NCI-H1694 (cell line): ENCODE measurements around the gene SNAI3.
A peak's percentile ranks its signal among the peaks of the same experiment; 100 is the strongest.

ENCODE experiments used
- DNase-seq: peaks from one replicate; lab custom pipeline; 2025; lab: John Stamatoyannopoulos, UW

Gene SNAI3

DNA sequence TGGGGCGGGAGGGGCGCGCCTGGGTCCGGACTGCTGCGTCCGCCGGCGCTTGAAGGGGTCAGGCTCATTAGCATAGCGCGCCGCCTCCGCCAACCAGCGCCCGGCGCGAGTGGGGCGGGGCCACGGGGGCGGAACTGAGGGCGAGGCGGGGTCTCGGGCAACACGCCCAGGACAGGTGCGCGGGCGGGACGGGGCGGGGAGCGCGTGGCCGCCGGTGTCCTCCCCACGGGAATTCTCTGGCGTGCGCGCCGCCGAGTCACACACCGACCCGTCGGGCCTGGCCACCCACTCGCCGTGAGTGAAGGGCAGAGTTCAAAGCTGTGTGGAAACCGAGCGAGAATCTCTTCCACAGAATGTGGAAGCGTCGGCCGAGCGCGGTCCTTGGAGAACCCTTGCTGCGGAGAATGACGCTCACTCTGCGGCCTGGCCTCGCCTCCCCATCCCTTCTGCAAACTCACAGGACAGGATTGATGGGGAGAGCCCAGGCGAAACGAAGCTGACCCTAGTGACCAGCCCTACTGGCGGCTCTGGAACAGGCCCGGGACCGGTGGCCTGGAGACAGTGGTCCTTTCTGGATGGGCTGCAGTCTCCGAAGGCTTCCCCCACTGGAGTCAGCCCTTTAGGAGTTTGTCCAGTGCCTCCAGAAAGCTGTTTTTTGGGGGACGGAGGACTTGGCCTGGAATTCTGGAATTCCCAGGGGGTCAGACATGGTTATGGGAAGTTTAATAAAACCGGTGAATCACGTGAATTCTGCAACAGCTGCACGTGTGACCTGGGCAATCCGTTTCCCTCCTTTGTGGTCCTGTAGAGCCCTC, at the start of gene SNAI3:
SNAI3 (minus strand) TSS at position 69 of the 815 bp plus-strand sequence. CDS start 101 bp downstream, outside the sequence.
- DNase-seq, result no peak

DNA sequence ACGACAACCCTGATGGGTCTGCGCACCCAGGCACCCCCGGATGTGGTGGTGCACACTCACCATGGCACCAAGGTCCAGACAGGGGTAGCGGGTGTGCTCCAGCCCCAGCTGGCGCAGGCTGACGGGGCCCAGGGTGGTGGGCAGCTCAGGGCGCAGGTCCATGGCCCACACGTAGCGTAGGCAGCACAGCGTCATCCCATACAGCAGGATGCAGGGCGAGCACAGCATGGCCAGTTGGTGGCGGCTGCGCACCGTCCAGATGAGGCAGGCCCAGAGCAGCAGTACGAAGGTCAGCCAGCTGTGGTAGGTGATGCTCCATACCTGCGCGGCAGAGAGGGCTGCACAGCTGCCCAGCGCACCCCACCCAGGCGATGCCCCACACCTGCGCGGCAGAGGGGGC, 49.8 kb upstream of the SNAI3 start:
- DNase-seq, result no peak

DNA sequence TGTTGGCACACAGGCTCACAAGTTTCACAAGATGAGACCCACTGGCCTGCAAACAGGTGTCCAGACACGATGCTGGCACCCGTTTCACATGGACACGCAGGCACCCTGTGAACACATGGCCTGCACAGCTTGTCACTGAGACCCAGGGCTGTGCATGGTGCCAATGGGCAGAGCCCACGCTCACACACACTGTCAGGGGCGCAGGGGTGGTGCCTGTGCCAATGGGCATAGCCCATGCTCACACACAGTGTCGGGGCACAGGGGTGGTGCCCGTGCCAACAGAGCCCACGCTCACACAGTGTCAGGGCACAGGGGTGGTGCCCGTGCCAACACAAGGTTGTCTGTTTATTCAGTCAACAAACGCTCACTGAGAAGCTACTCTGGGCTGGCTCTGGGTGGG, 49.3 kb upstream of the SNAI3 start:
- no peak for DNase-seq

DNA sequence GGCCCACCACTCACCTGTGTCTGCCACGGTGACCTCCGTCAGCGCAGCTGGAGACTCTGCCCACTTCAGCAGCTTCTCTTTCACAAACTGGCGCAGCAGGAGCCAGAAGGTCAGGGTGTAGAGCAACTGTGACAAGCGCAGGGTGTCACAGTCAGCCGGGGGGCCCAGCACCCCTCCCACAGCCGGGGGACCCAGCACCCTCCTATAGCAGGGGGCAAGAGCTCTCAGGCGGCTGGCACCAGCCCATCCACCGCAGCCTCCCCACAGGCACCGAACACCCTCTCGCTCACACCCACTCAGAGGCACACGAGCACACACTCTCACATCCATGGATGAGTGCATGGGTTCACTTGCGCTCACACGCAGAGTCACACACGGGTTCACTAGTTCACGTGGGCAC, 48.8 kb upstream of the SNAI3 start:
- no peak for DNase-seq

DNA sequence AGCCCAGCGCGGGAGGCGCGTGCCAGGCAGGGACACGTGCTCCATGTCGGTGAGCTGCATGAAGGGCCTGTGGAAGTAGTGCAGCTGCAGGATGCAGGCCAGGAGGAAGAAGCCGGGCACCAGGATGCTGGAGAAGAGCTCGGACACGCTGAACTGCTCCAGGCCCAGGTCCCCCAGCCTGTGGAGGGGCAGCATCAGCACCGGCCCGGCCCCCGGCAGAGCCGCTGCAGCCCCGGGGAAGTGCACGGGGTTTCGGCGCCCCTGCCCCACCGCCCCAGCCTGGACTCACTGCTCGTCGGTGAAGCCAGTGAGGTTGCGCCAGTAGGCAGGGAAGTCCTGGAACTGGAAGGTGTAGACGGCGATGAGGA, 48.0 kb upstream of the SNAI3 start:
- DNase-seq, result no peak

DNA sequence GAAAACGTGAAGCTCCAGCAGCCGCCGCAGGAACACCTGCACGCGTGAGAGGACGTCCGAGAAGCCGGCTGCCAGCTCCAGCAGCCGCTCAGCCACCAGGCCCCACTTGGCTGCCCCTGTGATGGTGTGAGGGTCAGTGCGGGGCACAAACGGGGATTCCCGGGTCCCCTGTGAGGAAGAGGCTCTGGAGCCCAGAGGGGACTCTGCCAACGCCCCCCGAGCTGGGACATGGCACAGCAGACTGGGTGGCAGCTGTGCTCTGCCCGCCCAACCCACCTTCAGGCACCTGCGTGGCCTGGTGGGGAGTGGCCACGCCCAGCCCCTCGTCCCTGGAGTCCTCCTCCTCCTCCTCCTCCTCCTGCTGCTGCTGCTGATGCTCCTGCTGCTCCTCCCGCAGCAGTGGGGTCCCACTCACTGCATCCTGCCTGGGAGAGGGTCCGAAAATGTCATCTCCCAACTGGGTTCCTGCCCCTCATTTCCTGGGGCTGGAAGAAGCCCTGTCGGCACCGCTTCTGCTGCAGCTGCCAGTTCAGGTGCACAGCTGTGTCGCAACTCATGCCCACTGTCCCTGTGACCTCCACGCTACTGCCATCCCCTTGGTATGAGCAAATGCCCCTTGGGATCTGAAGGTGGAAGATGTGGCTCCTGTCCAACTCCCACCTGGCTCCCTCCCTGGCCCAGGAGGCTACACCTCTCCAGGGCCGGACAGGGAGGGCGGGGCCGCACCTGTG, 47.5 kb upstream of the SNAI3 start:
- DNase-seq, result no peak

DNA sequence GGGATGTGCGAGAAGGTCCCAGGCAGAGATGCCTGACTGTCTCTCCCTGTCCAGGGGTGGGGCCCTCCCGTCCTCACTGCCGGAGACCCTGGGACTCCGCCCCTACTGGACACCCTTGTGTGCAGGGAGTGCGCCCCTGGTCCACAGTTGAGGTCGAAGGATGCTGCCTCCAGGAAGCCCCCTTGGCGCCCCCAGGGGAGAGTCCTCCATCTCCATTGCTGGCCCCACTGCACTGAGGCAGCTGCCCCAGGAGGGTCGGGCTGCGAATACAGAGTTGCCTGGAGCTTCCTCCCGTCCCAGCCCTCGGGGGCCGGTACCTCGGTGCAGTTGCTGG, 46.6 kb upstream of the SNAI3 start:
- no peak for DNase-seq

DNA sequence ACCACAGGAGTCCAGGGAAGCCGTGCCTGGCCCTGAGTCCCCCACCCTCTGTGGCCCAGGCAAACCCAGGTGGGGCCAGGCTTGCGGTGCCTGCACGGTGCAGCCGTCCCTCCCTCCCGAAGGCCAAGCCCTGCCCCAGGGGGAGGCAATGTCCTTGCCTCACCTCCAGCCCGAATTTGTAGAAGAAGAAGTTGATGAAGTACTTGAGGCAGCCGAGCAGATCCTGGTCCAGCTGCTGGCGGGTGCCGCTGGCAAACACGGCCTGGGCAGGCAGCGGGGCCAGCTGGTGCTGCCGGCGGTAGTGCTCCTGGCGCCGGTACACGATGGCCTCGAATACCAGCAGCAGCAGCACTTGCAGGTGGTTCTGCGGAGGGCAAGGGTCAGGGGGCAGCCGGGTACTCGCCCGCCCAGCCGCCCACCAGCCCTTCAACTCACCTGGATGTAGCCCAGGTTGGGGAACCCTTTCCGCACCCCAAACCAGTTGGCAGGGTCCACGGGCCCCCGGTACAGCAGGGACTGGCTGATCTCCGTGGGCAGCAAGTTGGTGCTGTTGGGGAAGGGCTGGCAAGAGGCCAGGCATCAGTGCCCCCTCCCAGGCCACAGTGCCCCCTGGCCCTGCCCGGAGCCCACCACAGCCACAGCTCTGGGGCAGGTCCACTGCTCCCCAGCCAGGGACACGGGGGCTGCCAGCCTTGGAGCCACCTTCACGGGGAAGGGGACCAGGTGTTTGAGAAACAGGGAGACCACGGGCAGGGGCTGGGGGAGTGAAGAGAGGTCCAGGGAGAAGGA, 46.1 kb upstream of the SNAI3 start:
- no peak for DNase-seq

DNA sequence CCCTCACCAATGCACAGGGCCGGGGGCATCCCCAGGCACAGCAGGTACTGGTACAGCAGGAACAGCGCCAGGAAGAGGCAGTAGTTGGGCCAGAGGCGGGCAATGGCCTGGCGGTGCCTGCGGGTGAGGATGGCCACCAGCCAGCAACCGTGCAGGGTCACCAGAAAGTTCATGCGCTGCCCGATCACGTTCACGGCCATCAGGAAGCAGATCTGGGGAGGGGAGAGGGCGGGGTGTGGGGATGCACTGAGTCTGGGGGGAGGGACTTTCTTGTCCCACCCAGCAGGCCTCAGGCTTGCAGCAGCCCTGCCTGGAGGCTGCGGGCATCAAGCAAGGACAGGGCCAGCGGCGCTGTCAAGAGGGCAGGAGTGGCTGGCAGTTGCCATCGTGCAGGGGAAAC, 45.4 kb upstream of the SNAI3 start:
- DNase-seq, result no peak

DNA sequence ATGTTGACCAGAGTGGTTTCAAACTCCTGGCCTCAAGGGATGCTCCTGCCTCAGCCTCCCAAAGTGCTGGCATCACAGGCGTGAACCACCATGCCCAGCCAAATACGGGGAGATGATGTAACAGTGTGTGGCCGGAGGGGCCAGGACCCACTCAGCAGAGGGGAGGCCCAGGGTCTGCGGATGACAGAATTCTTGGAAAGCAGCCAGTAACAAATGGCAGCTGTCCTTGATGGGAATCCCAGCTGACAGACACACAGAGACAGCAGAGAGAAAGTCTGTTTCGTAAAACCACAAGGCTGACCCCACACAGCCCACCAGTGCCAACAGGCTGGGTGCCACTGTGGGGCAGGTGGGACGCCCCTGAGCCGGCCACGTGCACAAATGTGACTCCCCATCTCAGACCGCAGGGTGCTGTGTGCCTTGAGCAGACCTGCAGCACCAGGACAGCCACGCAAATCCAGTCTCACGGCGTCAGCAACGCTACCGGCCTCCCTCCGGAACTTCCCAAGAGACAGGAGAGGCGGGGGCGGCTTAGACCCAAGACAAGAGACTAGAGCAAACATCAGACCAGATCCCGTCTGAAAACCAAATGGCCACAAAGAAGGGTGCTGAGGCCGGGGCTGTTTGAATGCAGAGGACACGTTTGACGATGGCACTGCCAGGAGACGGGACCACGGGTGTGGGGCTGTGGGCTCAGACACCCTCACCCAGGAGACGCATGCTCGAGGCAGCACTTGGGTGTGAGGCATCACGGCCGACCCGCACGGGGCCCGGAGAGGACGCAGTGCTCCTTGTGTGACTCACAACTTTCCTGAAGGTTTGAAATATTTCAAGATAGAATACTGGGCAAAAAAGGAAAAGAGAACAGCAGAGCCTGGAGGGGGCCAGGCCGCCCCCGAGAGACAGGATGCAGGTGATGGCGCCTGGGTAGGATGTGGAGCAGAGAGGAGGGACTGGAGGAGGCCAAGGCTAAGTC, 44.6 kb upstream of the SNAI3 start:
- no peak for DNase-seq

DNA sequence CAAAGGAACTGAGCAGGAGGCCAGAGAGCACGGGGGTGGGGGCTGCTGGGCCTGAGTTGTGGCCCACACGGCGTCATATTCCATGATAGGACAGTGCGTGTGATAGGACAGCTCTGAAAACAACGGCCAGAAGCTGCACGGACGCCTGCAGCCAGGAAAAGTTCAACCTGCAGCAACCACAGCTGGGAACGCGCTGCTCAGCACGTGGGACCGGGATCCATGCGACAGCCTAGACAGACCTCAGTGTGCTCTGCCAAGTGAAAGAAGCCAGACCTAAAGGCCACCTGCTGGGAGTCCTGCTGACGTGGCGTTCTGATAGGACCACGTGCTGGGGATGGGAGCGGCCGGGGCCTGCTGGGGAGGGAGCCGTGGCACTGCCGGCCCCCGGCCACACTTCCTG, 41.6 kb upstream of the SNAI3 start:
- DNase-seq, result peak; percentile 80

DNA sequence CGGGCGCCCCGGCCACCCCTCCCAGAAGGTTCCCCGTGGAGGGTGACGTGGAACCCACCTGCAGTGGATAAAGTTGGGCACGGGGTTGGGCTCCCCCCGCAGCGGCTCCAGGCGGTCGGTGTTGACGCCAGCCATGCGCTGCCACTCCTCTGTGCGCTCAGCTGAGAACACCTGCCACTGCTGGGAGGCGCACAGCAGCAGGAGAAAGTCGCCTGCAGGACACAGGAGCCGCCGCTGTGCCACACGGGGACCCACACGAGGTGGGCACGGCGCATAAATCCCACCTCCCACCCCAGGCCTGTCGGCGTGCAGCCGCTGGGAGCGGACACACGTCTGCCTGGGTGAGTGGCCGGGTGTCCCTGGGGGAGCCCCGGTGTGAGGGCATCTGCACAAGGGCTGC, 40.7 kb upstream of the SNAI3 start:
- no peak for DNase-seq

DNA sequence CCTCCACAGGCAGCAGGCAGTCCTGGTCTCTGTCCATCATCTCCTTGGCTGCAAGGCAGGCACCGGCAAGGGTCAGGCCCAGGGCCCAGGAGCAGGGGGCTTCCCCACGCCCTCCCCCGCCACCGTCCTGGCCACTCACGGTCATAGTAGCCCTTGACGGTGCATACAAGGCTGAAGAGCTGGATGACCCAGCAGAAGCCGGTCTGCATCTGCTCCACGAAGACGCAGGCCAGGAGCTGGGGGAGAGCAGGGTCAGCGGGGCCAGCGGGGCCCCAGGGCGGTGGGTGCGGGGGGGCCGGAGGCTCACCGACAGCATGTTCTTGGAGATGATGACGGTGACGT, 40.1 kb upstream of the SNAI3 start:
- no peak for DNase-seq

DNA sequence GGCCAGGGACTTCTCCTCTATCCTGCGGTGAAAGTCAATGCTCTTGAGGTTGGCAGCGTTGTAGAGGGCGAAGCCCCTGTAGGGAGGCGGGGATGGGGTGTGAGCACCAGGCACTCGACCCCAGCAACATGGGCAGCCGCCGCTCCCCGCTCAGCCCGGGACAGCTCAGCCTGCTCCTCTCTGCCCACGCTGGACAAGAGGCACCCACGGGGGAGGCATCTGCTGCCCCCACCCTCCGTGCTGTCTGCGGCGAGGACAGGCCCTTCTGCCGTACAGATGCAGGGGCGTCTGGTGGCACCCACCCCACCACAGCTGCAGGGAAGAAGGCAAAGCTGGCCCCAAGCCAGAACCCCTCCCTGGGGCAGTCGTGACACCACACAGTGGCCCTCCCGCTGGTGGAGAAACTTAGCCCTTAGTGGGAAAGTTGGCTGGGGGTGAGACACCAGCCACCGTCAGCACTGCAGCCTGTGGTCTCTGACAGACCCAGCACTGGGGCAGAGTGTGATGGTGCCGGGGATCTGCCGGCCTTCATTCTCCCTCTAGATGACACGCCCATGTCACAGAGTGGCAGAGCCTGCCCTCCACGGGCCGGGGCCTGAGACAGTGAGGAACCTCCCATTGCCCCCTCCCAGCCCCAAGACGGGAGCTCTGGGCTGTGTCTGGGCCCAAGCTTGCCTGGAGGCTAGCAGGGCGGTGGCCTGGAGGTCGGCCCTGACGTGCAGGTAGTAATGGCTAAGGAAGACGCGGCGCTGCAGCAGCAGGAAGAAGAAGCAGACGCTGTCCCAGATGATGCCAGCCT, 39.5 kb upstream of the SNAI3 start:
- no peak for DNase-seq

DNA sequence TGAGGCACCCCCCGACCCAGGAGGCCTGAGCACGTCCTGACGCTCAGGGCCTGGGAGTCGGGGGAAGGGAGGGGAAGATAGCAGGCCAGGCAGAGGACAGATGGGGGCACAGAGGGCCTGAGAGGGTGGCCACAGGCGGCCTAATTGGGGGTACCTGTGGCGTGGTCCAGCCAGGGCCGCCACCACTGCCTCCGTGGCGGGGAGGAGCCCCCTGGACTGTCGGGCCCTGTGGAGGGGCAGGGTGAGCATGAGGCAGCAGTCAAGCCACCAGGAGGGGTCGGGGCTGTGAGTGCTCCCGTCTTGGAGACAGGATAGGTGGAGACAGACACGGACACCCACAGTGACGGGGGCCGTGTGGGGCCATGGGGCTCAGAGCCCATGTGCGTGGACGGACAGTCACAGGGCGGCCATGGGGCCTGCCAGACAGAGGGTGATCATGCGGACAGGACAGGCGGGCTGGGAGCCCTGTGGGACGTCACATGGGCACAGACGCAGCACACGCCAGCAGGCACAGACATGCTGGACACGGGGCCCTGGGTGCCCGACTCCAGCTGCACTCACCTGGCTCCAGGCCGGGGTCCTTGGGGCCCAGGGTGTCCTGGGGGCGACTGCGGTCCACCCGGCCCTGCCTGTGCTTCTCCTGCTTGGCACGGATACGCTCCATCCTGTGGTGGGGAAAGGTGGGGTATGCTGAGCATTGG, 38.7 kb upstream of the SNAI3 start:
- DNase-seq, result no peak

DNA sequence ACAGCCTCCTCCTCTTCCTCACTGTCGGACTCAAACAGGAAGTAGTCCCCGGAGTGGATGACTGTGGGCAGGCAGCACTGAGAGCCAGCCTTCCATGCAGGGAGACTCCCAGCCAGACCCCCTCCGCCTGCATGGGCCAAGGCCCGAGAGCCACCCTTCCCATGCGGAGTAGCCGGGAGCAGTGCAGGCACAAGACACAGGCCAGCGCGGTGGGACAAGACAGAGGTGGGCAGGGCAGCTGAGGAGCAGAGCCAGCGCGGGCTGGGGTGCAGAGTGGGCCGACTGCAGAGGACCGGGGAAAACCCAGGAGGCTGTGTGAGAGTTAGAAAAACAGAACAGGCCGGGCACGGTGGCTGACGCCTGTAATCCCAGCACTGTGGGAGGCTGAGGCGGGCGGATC, 37.6 kb upstream of the SNAI3 start:
- DNase-seq, result no peak

DNA sequence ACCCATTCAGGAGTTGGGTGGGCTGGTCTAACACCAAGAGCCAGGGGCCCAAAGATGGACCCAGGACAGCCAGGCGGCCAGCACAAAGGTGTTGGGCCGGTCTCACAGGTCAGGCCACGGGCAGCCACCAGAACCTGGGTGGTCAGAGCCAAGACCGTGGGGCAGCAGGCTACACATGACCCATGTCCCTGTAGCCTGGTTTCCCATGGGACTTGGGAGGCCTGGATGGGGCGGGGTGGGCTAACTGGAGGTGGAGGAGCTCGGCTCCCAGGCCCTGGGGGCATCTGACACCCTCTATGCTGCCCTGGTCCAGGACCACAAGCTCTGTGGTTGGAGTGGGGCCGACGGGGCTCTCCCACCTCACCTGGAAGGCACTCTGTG, 37.2 kb upstream of the SNAI3 start:
- DNase-seq, result no peak

DNA sequence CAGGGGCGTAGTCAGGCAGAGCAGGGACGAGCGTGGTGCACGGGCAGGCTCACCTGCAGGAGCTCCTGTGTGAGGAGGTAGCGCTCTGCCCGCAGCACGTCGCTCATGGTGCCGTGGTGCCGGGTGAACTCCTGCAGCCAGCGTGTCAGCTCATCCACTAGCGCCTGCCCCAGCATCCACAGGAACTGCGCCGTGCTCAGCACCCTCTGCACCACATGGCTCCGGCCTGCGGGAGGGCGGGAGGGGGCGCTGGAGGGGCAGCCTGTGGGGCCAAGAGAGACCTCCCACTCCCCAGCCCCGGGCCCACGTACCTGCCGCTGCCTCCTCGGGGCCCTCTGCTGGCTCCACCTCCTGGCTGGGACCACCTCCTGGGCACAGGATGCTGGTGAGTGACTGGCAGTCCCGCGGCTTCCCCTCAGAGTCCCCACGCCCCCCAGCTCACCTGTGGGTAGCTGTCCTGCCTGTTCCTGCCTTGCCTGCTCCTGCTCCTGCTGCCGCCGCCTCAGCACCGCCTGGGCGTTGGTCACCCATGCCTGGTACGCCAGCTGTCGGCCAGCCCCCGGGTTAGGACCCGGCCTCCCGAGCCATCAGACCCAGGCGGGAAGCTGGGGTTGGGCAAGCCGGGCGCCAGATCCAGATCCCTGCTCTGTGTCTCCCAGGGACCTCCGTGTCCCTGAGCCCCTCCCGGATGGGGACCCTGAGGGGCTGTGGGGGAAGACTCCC, 36.6 kb upstream of the SNAI3 start:
- no peak for DNase-seq

DNA sequence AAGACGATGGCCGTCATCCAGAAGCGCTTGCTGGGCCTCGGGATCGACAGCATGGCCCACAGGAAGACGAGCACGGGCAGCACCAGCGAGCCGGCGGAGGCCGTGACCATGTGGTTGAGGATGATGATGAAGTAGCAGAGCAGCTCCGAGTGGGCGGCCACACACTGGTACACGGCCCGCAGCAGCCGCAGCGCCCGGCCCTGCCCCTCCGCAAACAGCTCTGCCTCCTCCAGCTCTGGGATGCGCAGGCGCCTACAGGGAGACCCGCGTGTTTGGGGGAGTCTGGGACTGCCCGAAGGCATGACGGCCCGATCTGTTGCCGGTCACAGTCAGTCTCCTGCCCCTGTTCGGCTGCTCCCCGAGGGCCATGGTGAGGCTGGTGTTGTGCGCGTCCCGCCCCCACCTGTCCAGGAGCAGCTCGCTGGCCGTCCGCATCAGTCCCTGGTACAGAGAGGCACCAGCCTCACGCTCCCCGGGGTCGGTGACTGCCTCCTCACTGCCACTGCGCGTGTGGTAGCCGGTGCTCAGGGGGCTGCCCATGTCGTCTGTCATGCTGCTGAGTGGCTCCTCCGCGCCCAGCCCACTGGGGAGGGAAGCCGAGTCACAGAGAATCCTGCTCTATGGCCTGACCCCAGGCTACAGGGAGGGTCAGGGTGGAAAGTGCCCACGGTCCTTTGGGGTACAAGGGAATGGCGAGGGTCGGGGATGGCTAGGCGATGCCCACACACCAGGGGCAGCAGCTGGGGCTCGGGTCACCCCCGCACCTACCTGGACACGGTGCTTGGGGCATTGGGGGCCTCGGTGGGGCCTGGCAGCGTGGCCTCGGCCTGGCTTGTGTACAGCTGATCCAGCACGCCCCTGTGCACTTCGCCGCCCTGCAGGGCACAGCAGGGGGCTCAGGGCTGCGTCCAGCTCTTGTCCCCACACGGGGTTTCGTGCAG, 35.8 kb upstream of the SNAI3 start:
- DNase-seq, result no peak
